Skin epidermis (tissue), 12 donors: ENCODE results near the gene MEGF10.
"Not testable (repeated sequence)": the region's sequence is repeated elsewhere in the genome, so short reads cannot be mapped to it uniquely, and the experiment has no call there.

ENCODE experiments used
- H3K27ac ChIP-seq, 21 experiments: fragments of 200-600 bp; sonication (generic) in 11 of 21; one replicate each; pipeline ENCODE4 v1.5.0; 2020; ENCODE audit warnings: mild to moderate bottlenecking in 3 of 21, inconsistent platforms in 2 of 21, moderate library complexity in 2 of 21
- H3K4me3 ChIP-seq, 7 experiments: fragments of 200-600 bp; sonication (generic) in 2 of 7; one replicate each; pipeline ENCODE4 v1.5.0; 2020; ENCODE audit warnings: inconsistent platforms in 2 of 7, mild to moderate bottlenecking in 2 of 7, moderate library complexity in 1 of 7

The MEGF10 gene

DNA sequence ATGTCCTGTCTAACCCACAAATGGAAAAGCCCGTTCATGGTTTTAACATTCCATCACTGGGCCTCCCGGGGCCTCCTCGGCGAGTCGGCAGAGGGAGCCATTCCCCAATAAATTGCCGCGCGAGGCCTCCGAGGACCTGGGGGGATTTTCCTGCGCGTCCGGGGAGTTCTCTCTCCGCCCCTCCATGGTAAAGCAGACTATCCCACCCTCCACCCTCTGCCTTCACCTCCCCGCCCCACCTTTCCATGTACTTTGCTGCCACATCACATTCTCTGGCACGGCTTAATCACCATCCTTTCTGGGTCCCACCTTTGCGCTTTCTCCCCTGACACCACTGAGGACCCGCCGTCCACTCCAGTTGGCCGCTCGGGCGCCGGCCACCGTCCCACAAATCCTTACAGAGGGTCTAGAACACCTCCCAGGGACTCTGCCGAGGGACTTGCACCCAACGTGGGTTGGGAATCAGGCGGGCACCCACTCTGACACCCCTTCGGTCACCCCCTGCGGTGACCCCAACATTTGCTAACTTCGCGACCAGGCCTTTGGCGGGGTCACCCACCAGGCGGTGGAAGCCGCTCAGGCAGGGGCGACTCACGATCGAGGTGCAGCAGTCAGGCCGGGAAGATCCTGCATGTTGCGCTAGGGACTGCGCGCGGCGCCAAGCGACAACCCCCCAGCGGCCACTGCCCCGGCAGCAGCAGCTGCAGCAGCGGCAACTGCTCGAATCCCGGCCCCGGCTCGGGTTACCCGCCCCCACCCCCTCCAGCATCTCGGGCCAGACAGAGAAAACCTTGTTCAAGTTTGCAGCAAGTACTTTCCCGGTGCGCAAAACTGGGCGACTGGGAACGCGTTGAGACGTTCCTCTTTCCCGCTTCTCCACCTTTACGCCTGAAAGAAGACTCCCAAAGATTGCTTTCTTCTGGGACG is at the start of gene MEGF10:
TSS of gene MEGF10 (plus strand) at position 778 of the 927 bp plus-strand sequence. CDS start 40,513 bp downstream, outside the sequence.
- peak within 1 kb of the TSS; percentile 20 to 31 (median 27) for H3K4me3 ChIP-seq
- H3K27ac ChIP-seq = no peak within 1 kb of the TSS

- Histone ChIP-seq H3K4me3 (no peak overlapping the region), H3K27ac (no peak overlapping the region)
These were observed 47.6 kb upstream of the MEGF10 start for GRCh38 chr5:127243011-127243410.

DNA sequence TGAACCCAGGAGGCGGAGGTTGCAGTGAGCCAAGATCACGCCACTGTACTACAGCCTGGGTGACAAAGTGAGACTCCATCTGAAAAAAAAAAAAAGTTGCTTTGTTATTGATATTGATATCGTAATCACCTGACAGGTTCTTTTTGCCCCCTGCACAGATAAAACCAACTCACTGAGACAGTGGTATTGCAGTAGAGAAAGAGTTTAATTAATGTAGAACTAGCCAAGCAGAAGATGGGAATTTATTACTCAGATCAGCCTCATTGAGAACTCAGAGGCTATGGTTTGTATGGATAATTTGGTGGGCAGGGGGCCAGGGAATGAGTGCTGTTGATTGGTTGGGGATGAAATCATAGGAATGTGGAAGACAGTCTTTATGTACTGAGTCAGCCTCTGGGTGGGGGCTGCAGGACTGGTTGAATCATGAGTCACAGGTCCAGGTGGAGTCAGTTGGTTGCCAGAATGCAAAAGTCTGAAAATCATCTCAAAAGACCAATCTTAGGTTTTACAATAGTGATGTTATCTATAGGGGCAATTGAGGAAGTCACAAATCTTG is 35.8 kb upstream of the MEGF10 start:
- no peak overlapping the region for H3K27ac ChIP-seq

DNA sequence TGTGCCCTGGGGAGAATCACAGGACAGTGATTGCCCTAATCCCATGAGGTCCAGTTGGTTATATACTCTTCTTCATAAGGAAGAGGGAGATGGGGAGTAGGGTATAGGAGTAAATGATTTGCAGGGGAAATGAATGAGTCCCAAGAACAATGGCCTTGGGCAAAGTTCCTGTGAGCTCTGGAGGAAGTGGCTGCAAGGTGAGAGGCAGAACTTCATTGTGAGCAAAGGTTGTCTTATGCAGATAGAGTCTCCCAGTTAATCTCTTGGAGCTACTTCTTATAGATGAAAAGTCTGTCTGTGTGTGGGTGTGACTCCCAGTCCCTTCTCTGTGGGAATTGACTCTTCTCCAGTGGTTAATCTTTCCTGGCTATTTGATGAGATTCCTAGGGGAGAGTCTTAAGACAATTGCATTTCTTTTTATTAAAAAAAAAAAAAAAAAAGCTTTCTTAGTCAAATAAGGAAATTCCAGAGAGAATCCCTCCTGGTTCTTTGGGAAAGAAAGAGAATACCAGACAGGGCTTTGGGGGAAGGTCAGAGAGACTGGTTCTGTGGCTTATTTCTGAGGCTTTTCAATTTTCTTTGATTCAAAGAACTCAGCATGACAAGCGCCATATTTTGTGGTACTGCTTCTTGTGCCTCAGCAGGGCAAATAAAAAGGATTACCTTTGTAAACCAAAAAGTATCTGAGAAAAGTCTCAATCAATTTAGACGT is 33.6 kb upstream of the MEGF10 start:
- Histone ChIP-seq H3K4me3 (no peak overlapping the region), H3K27ac (no peak overlapping the region)

More for the DNA sequence above, 35.8 kb upstream of the MEGF10 start:
- no peak overlapping the region for H3K4me3 ChIP-seq

DNA sequence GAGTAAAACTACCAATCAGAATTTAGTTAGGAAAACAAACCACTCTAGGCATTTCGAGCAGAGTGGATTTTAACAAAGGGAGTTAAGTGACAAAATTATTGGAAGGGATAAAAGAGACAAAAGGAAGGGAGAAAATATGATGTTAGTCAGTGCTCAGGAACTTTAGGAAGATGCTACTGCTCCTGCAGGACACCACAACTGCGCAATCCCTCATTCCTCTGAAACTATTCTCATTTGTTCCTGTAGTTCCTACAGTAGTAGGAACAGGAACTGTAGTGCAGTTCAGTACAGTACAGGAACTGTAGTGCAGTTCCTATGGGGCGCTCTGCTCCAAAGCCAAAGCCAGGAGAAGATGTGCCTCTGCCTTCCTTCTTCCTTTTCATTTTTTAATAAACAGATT is 29.9 kb upstream of the MEGF10 start:
- Histone ChIP-seq H3K27ac (no peak overlapping the region), H3K4me3 (no peak overlapping the region)

- H3K27ac ChIP-seq, H3K4me3 ChIP-seq: not testable (repeated sequence)
These were observed 25.1 kb upstream of the MEGF10 start for GRCh38 chr5:127265473-127265872.

- not testable (repeated sequence) for H3K27ac ChIP-seq, H3K4me3 ChIP-seq
These were observed 22.3 kb upstream of the MEGF10 start for GRCh38 chr5:127268342-127268741.

DNA sequence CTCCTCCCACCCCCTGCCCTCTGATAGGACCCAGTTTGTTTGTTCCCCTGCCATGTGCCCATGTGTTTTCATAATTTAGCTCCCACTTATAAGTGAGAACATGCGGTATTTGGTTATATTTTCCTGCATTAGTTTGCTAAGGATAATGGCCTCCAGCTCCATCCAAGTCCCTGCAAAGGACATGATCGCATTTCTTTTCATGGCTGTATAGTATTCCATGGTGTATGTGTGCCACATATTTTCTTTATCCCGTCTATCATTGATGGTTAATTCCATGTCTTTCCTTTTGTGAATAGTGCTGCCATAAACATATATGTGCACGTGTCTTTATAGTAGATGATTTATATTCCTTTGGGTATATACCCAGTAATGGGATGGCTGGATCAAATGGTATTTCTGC is 19.9 kb upstream of the MEGF10 start:
- H3K4me3 ChIP-seq, H3K27ac ChIP-seq: not testable (repeated sequence)

GRCh38 chr5:127275641-127276193 is 14.9 kb upstream of the MEGF10 start:
- no peak overlapping the region for H3K4me3 ChIP-seq
- H3K27ac ChIP-seq = no peak overlapping the region

DNA sequence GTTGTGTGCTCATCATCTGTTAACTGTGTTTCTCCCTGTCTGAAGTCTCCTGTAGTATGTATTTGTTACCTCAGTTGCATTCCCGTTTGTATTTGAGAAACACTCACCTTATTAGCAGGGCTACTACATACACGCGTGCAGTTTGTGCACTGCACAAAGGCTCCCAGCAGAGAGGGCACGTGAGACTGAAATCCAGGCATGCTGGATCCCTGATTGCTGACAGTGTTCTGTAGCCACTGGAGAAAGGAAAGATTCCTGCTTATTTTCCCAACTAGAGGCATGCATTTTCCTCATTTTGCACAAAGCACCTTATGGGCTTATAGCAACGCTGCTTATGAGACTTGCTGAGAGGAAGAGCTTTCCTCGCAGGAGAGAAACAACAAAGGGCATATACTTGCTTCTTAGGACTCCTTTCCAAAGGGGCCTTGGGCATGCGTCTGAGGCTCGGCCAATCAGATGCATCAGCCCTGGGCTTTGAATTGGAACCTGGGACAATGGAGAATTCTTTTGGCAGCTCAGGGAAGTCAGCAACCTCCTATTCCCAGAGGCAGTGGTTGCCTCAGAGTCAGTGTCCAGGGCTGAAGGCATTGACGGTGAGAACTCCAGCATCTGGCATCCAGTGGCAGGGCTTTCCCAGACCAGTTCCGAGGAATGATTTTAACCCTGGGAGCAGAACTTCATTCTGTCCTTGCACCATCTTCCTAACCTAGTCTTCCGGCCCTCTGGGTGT is 9.9 kb upstream of the MEGF10 start:
- Histone ChIP-seq H3K4me3 (no peak overlapping the region), H3K27ac (no peak overlapping the region)

GRCh38 chr5:127281609-127282008 is 9.0 kb upstream of the MEGF10 start:
- H3K27ac ChIP-seq = no peak overlapping the region
- no peak overlapping the region for H3K4me3 ChIP-seq

GRCh38 chr5:127288676-127289075 is 1.9 kb upstream of the MEGF10 start:
- Histone ChIP-seq H3K27ac (no peak overlapping the region), H3K4me3 (no peak overlapping the region)

- peak overlapping the region; percentile 20 to 31 (median 27) for H3K4me3 ChIP-seq
- H3K27ac ChIP-seq = no peak overlapping the region
These were observed 524 bp downstream of the MEGF10 start for GRCh38 chr5:127290946-127291693.

- Histone ChIP-seq H3K27ac (no peak overlapping the region), H3K4me3 (no peak overlapping the region)
These were observed 1.6 kb downstream of the MEGF10 start for GRCh38 chr5:127292030-127292735.

GRCh38 chr5:127293373-127293772 is 2.8 kb downstream of the MEGF10 start:
- Histone ChIP-seq H3K4me3 (no peak overlapping the region), H3K27ac (no peak overlapping the region)

- H3K4me3 ChIP-seq = no peak overlapping the region
- H3K27ac ChIP-seq = no peak overlapping the region
These were observed 4.2 kb downstream of the MEGF10 start for GRCh38 chr5:127294829-127295228.

GRCh38 chr5:127295454-127295853 is 4.9 kb downstream of the MEGF10 start:
- Histone ChIP-seq H3K27ac (no peak overlapping the region), H3K4me3 (no peak overlapping the region)

- H3K27ac ChIP-seq = no peak overlapping the region
- H3K4me3 ChIP-seq = no peak overlapping the region
These were observed 5.7 kb downstream of the MEGF10 start for GRCh38 chr5:127296321-127296720.
